H9 (cell line): Measurements from ENCODE around the gene ATP8B2. TPM values are rescaled to one million over a fixed set of nuclear protein-coding genes. Genes with fewer than 3 reads are reported as not detected.

ENCODE experiments used
- DNase-seq: peaks from one replicate; pipeline ENCODE4 v3.0.0-alpha.2; 2017
- H2AFZ ChIP-seq: one replicate; pipeline ENCODE4 v1.6.1; 2013; ENCODE audit warnings: mild to moderate bottlenecking, low read length, control low read depth, moderate library complexity
- H2AK5ac ChIP-seq: 2 replicates; pipeline ENCODE4 v1.6.1; 2013; ENCODE audit warnings: low read length, control low read depth, mixed read lengths; ENCODE audit not compliant: insufficient read length
- H2BK120ac ChIP-seq: one replicate; pipeline ENCODE4 v1.6.1; 2013; ENCODE audit warnings: low read depth, mild to moderate bottlenecking, low read length, control low read depth, inconsistent platforms; ENCODE audit not compliant: poor library complexity, severe bottlenecking
- H2BK12ac ChIP-seq: 2 replicates; pipeline ENCODE4 v1.6.1; 2013; ENCODE audit warnings: low read length, control low read depth, mixed read lengths, low read depth; ENCODE audit not compliant: insufficient read length
- H2BK15ac ChIP-seq: 2 replicates; pipeline ENCODE4 v1.6.1; 2013; ENCODE audit warnings: low read depth, low read length, control low read depth
- H2BK20ac ChIP-seq: one replicate; pipeline ENCODE4 v1.6.1; 2013; ENCODE audit warnings: low read depth, mild to moderate bottlenecking, low read length, control low read depth, inconsistent platforms; ENCODE audit not compliant: poor library complexity, severe bottlenecking
- H2BK5ac ChIP-seq: 2 replicates; pipeline ENCODE4 v1.6.1; 2013; ENCODE audit warnings: low read length, control low read depth, mixed read lengths; ENCODE audit not compliant: insufficient read length
- H3K14ac ChIP-seq: 2 replicates; pipeline ENCODE4 v1.6.1; 2013; ENCODE audit warnings: low read length, control low read depth; ENCODE audit not compliant: insufficient read depth
- H3K18ac ChIP-seq: 2 replicates; pipeline ENCODE4 v1.6.1; 2013; ENCODE audit warnings: low read depth, mild to moderate bottlenecking, mixed read lengths, low read length, control low read depth; ENCODE audit not compliant: insufficient read length
- H3K23ac ChIP-seq: 2 replicates; pipeline ENCODE4 v1.6.1; 2013; ENCODE audit warnings: low read length, control low read depth, mixed read lengths, low read depth; ENCODE audit not compliant: insufficient read length
- H3K23me2 ChIP-seq: 2 replicates; pipeline ENCODE4 v1.6.1; 2013; ENCODE audit warnings: low read depth, mild to moderate bottlenecking, mixed read lengths, low read length, control low read depth; ENCODE audit not compliant: insufficient read length, poor library complexity, severe bottlenecking
- H3K27ac ChIP-seq: 2 replicates; pipeline ENCODE4 v1.5.1; 2013; ENCODE audit warnings: low read length, control low read depth, mixed read lengths, low read depth; ENCODE audit not compliant: insufficient read length
- H3K27me3 ChIP-seq: 2 replicates; pipeline ENCODE4 v1.6.1; 2013; ENCODE audit warnings: low read length, control low read depth, inconsistent platforms; ENCODE audit not compliant: insufficient read depth
- H3K4ac ChIP-seq: 2 replicates; pipeline ENCODE4 v1.6.1; 2013; ENCODE audit warnings: low read depth, mild to moderate bottlenecking, control low read depth, inconsistent platforms, low read length, moderate library complexity
- H3K4me1 ChIP-seq: 2 replicates; pipeline ENCODE4 v1.6.1; 2013; ENCODE audit warnings: low read length, control low read depth, inconsistent platforms; ENCODE audit not compliant: insufficient read depth
- H3K4me2 ChIP-seq: 2 replicates; pipeline ENCODE4 v1.6.1; 2013; ENCODE audit warnings: low read length, control low read depth, mixed read lengths; ENCODE audit not compliant: insufficient read length, insufficient read depth
- H3K56ac ChIP-seq: 2 replicates; pipeline ENCODE4 v1.6.1; 2013; ENCODE audit warnings: low read depth, mild to moderate bottlenecking, mixed read lengths, low read length, control low read depth; ENCODE audit not compliant: insufficient read length
- H3K79me1 ChIP-seq: 2 replicates; pipeline ENCODE4 v1.6.1; 2013; ENCODE audit warnings: low read depth, mild to moderate bottlenecking, moderate library complexity, low read length, control low read depth, inconsistent platforms; ENCODE audit not compliant: insufficient read depth, poor library complexity, severe bottlenecking
- H3K79me2 ChIP-seq: 2 replicates; pipeline ENCODE4 v1.6.1; 2013; ENCODE audit warnings: low read length, control low read depth, inconsistent platforms; ENCODE audit not compliant: insufficient read depth
- H3K9ac ChIP-seq: 2 replicates; pipeline ENCODE4 v1.6.1; 2013; ENCODE audit warnings: low read length, control low read depth, mixed read lengths; ENCODE audit not compliant: insufficient read length; ENCODE audit errors: extremely low read depth
- H3K9me3 ChIP-seq: one replicate; pipeline ENCODE4 v1.6.1; 2013; ENCODE audit warnings: low read depth, low read length, inconsistent platforms; ENCODE audit not compliant: control insufficient read depth
- H3T11ph ChIP-seq: one replicate; pipeline ENCODE4 v1.6.1; 2013; ENCODE audit warnings: mild to moderate bottlenecking, low read length, control low read depth, inconsistent platforms
- H4K20me1 ChIP-seq: one replicate; pipeline ENCODE4 v1.6.1; 2013; ENCODE audit not compliant: control insufficient read depth, insufficient read length, insufficient read depth
- H4K5ac ChIP-seq: 2 replicates; pipeline ENCODE4 v1.6.1; 2013; ENCODE audit warnings: low read depth, mild to moderate bottlenecking, mixed read lengths, low read length, control low read depth; ENCODE audit not compliant: insufficient read length
- H4K8ac ChIP-seq: replicated peaks from 2 replicates; pipeline ENCODE4 v1.6.1; 2013; ENCODE audit warnings: low read length, control low read depth, mixed read lengths, low read depth; ENCODE audit not compliant: insufficient read length
- H4K91ac ChIP-seq: 2 replicates; pipeline ENCODE4 v1.6.1; 2013; ENCODE audit warnings: low read depth, mild to moderate bottlenecking, moderate library complexity, mixed read lengths, low read length, control low read depth; ENCODE audit not compliant: insufficient read length
- H3K27ac Mint-ChIP-seq, 3 experiments: 2 replicates in 2 of 3; 3 replicates in 1 of 3; pipeline ENCODE4 v1.8.0; 2020 to 2021; ENCODE audit warnings: mixed read lengths in 3 of 3, mild to moderate bottlenecking in 1 of 3, moderate library complexity in 1 of 3
- H3K27me3 Mint-ChIP-seq: 2 replicates; pipeline ENCODE4 v1.8.0; 2021; ENCODE audit warnings: low read depth, mild to moderate bottlenecking, moderate library complexity, mixed read lengths
- H3K36me3 Mint-ChIP-seq, 3 experiments: 2 replicates in 2 of 3; 3 replicates in 1 of 3; pipeline ENCODE4 v1.8.0; 2020 to 2021; ENCODE audit warnings: low read depth in 3 of 3, mixed read lengths in 3 of 3; ENCODE audit not compliant: insufficient read depth in 1 of 3
- H3K4me1 Mint-ChIP-seq, 2 experiments: 2 replicates each; pipeline ENCODE4 v1.8.0; 2020; ENCODE audit warnings: mixed read lengths in 2 of 2
- H3K4me3 Mint-ChIP-seq, 2 experiments: 2 replicates in 1 of 2; 3 replicates in 1 of 2; pipeline ENCODE4 v1.8.0; 2020 to 2021; ENCODE audit warnings: mild to moderate bottlenecking in 2 of 2, mixed read lengths in 2 of 2, moderate library complexity in 1 of 2
- H3K9me3 Mint-ChIP-seq, 2 experiments: 2 replicates in 1 of 2; 3 replicates in 1 of 2; pipeline ENCODE4 v1.8.0; 2020; ENCODE audit warnings: mild to moderate bottlenecking in 2 of 2, mixed read lengths in 2 of 2, moderate library complexity in 1 of 2
- WGBS: extraction: QIAGEN DNeasy Blood & Tissue Kit; methylation state at CpG from one replicate; pipeline ENCODE4 v1.1.7; 2013; ENCODE audit warnings: missing lambda C conversion rate, low lambda C conversion rate, mixed read lengths; ENCODE audit not compliant: insufficient read length; ENCODE audit errors: extremely low coverage; 5-methylcytosine and 5-hydroxymethylcytosine counted together
- total RNA-seq: library from RNA; stranded (reverse); gene quantifications from 2 replicates; pipeline ENCODE4 v1.2.1, GENCODE V29; 2021
- TF ChIP-seq, protein P1 (sequence below): fragments of 200-600 bp; sonication (generic); conservative IDR thresholded peaks from 3 replicates; pipeline ENCODE4 v1.8.0; 2021; ENCODE audit warnings: antibody characterized with exemption, mild to moderate bottlenecking

ATP8B2 gene
- total RNA-seq, 1 experiment from 2014 or later = 37.6 TPM

DNA sequence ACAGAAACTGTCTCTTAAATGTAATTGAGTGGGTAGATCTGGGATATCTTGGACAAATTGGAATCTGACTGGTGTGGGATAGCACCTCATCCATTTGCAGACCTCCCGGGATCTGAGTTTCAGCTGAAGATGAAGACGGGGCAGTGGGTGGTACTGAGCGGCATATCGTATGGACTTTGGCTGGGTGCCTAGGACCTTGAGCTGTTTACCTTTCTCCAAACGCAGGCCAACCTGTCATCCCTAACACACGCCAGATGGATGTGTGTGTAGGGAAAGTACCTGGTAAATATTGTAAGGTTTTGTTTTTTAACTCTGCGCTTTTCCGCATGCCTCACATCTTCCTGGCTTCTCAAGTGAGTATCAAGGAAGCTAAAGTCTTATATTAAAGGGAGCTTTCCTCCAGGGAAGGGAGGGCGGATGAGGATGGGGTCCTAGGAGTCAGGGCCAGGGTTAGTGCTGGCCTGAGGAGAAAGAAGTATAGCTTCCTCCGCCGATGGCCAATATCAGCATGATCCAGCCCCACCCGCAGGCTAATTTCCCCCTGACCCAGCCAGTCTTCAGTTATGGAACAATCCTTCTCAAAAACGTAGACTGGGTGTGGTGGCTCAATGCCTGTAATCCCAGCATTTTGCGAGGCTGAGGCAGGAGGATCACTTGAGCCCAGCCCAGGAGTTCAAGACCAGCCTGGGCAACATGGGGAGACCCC, 26.2 kb downstream of the ATP8B2 start:
- no CpG with 5 or more reads among the region's 14 CpGs for WGBS
- Histone ChIP-seq H3K4me2 (no peak overlapping the region), H4K20me1 (no peaks in the 10 kb centered on the region), H2BK5ac (no peak overlapping the region), H3K14ac (no peak overlapping the region), H3K23me2 (peaks cover 12% of the 10 kb centered on the region), H3K4ac (no peak overlapping the region), H2BK15ac (no peak overlapping the region), H2BK20ac (no peak overlapping the region), H2BK120ac (no peak overlapping the region), H2BK12ac (no peak overlapping the region), H3K79me1 (no peaks in the 10 kb centered on the region), H3K9me3 (no peaks in the 10 kb centered on the region), H3K56ac (no peak overlapping the region), H4K8ac (no peak overlapping the region), H3K27me3 (no peaks in the 10 kb centered on the region), H3K79me2 (no peaks in the 10 kb centered on the region), H2AFZ (no peak overlapping the region), H3K23ac (no peak overlapping the region), H3K27ac (no peak overlapping the region), H3K9ac (no peak overlapping the region), H3K4me1 (no peaks in the 10 kb centered on the region; the same call in 1 of the 2 replicates), H4K91ac (no peak overlapping the region), H4K5ac (no peak overlapping the region), H2AK5ac (no peak overlapping the region), H3K18ac (no peak overlapping the region), H3T11ph (no peak overlapping the region)
- no peak overlapping the region; a peak in 1 of 5 replicates for H3K4me3 Mint-ChIP-seq
- peaks cover 18% of the 10 kb centered on the region for H3K27me3 Mint-ChIP-seq
- H3K4me1 Mint-ChIP-seq = peaks cover 29 to 35% of the 10 kb centered on the region in 2 experiments
- no peak for DNase-seq
- no peaks in the 10 kb centered on the region; a peak in 1 of 5 replicates for H3K9me3 Mint-ChIP-seq
- TF ChIP-seq, protein P1, sequence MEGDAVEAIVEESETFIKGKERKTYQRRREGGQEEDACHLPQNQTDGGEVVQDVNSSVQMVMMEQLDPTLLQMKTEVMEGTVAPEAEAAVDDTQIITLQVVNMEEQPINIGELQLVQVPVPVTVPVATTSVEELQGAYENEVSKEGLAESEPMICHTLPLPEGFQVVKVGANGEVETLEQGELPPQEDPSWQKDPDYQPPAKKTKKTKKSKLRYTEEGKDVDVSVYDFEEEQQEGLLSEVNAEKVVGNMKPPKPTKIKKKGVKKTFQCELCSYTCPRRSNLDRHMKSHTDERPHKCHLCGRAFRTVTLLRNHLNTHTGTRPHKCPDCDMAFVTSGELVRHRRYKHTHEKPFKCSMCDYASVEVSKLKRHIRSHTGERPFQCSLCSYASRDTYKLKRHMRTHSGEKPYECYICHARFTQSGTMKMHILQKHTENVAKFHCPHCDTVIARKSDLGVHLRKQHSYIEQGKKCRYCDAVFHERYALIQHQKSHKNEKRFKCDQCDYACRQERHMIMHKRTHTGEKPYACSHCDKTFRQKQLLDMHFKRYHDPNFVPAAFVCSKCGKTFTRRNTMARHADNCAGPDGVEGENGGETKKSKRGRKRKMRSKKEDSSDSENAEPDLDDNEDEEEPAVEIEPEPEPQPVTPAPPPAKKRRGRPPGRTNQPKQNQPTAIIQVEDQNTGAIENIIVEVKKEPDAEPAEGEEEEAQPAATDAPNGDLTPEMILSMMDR = no peak
- no peak overlapping the region for H3K27ac Mint-ChIP-seq
- H3K36me3 Mint-ChIP-seq = peaks cover 17 to 29% (median 27%) of the 10 kb centered on the region in 3 experiments
